HG03108 (cell line): ENCODE measurements around the gene EFR3B.

Source experiments
- ATAC-seq: cut with Tn5 transposase; IDR thresholded peaks from one replicate; pipeline ENCODE4 v1.9.1; 2021; ENCODE audit warnings: moderate library complexity; ENCODE audit not compliant: unreplicated experiment

The EFR3B gene

DNA sequence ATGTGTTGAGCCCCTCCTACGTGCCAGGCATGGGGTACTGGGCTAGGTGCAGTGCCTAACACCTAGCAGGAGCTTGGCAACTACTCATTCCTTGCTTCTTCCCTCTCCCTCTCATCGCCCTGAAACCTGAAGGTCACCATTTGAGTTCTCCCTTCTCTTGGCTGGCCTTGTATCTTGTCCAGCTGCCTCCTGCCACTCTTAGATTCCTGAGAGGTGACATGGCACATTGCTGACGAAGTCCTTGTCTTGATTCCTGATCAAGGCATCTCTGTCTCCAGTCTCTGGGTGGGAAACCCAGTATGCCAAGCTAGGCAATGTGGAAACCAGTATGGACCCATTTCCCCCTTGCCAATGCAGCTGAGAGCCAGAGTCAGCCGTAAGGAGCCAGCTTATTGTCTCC lies 9.0 kb upstream of the EFR3B start:
- no peak for ATAC-seq

DNA sequence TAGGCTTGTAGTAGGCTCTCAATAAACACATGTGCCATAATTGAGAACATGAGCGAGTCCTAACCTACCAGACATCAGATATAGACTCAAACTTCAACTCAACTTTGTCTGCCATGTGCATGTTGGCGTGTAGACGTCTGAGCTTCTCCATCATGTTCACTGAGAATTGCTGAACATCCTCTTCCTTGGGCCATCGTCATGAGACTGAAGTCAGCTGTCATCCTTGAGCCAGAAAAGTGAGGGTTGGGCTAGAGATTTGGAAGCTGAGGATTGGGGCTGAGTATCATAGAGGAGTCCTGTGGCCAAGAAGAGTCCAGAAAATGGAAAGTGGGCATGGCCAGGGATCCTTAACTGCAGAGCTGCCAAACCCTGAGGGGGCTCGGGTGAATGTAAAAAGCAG lies 7.8 kb upstream of the EFR3B start:
- ATAC-seq: no peak

DNA sequence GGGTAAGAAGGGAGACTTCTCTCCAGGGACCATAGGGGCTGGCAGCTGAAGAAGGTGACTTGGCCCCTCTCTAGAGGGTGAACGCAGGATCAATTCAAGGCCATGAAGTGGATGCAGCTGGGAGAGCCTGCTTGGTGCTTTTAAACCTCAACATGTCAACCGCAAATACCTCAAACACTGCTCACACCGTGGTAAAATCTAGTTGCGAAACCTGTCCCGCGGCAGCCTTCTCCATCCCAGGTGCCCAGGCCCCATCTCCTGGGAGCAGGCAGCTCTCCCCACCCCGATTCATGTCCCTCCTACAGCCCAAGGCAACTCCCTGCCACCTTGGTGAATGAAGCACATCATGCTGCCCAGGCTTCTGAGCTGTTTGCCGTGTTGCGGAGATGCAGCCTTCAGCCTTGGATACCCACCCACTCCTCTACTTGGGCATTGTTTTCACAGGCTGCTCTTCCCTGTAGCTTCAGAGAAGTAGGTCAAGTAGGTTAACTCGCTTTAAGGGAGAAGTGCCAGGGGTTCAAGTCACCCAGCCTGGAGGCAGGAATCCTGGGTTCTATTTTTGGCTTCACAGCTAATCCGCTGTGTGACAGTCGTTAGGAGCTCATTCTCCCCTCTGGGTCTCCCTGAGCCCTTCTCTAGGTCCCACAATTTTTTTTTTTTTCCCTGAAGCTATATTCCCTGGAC lies 6.2 kb upstream of the EFR3B start:
- no peak for ATAC-seq

DNA sequence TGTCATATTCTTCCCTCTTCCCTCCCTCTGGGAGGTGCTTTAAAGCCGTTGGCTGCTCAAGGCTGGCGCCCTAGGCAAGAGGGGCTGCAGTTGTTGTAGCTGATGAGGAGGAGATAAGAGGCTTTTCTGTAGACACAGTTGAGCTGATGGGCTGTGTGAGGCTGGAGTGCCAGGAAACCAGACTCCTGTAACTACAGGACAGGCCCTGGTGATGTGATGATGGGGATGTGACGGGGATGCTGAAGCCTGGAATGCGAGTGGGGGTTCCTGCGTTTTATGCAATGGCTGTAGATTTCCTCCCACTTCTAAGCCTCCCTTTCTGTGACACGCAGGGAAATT lies 5.7 kb upstream of the EFR3B start:
- ATAC-seq: no peak

DNA sequence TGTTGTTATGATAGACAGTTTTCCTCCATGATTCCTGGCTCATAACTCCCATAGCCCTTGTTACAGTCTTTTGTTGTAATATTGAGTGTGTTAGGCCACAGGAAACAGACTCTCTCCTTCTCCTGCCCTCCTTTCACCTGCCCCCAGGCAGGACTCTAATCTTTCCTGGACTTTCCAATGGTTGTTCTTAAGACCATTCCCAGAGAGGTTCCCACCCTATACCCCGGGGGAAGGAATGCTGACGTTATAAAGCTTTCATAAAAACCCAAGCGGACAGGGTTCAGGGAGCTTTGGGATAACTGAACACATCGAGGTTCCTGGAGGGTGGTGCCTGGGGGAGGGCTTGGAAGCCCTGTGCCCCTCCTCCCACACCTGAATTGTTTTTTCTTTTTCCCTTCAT lies 2.8 kb upstream of the EFR3B start:
- no peak for ATAC-seq

DNA sequence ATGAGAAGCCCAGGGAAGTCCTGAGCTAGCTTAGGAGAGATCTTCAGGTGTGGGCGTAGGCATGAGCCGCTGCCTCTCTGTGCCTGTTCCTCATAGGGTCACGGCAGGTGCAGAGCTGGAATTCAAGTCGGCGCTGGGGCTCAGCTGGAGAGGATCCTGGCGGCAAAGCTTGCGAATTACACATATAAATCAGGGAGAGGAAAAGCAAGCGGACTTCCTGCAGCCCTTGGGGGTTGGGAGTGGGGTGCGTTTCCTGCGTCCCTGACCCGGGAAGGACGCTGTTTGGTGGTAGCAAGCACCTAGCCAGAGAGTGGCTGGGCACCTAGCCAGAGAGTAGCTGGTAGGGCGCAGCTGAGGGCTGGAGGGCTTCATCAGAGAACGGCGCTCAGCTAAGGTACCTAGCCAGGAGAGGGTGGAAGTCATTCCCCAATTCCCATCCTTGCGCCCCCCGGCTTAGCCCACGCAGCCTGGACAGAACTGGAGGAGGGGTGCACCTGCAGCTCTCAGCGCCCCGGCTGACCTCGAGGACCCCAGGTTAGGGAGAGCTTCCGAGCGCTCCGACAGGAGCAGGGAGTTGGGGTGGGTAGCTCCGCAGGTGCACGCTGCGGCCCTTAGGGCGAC lies 459 bp upstream of the EFR3B start:
- no peak for ATAC-seq

DNA sequence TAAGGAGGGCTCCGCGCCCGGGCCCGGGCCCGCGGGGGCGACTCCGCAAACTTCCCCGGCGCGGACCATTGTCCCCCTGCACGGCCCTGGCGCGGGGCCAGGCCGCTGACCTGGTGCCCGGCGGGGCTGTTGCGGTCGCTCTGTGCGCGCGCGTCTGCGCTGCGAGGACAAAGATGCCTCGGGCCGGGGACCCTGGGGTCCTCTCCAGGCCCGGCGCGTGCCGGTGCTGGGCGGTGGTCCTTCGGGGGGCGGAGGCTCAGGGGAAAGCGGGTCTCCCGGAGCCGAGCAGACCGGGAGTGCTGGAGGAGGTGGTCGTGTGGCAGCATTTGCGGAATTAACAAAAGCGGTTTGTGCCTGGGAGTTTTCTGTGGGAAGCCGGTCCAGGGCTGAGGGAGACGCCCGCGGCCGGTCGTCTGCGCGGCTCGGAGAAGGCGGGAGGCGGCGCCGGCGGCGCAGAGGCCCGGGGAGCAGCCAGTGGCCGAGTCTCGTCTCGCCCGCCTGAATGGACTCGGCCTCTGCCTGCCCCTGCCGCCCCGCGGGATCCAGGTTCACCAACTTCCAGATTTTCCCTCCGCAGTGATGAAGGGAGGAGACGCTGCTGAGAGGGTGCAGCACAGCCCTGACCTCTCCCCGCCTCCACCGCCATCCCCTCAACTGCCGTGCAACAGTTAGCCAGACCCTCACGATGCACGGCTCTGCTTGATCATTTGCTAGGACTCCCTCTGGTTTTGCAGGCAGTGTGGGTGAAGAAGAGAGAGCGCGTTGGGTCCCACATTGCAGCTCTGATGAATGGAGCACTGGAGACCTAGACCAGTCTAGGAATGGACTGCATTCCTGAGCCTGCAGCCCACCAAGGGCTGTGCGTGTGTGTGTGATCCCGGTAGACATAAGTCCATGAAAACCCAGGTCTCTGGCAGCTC lies 705 bp downstream of the EFR3B start:
- peak; percentile 4 for ATAC-seq

DNA sequence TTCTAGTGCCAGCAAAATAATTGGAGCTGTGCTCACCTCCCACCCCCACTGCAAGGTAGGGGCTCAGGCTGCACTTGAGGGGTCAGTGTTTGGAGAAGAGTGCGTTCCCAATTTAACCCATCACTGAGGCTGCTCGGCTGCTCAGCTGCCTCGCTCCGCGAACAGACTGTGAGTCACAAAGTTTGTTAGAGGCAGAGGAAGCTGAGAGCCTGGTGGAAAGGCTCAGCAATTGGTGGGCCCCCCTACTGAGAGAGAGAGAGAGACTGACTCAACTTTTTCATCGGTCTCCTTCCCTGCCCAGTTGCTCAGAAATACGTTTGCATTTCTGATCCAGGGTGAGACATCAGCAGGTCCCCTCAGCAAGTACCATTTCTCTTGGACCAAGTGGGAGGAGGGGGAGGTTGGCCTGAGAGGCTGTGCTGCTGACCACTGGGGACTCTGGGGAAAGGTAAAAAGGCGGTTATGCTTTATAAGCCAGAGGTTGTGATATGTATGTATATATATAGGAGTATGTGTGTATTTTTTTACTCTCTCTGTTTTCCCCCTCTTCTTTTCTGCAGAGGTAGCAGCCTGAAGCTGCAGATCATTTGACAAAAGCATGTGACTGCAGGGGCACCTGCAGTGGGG lies 1.5 kb downstream of the EFR3B start:
- no peak for ATAC-seq

DNA sequence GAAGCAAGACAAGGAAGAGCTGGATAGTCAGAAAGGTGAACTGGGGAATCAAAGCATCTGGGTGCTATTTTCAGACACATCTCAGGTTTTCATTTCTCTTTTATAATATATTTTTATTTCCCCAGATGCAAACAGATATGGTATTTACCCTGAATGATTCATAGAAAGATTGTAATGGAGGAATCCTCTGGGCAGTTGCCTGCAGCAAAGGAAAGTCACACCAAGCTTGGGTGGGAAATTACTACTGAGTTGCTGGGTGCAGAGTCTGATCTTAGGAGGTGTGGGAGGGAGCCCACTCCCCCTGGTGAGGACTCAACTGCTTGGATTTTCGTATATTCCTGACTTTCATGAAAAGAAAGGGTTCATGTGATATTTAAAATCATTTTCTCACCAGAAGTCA lies 2.1 kb downstream of the EFR3B start:
- no peak for ATAC-seq

DNA sequence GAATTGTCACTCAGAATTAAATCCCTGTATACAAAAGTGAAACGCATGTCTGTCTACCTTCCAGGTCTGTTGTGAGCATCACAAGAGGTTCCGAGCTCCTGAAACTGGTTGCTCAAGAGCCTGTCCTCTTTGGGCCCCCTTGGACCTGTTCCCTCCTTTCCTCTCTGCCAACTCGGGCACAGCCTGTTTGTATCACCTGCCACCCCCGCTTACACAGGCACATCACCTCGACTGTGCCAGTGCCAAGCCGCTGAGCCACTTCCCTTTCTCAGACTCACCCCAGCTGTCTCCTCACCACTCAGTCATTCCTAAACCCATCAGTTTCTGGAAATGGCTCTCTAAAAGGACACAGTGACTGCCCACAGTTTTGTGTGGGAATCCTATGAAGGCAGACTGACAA lies 3.1 kb downstream of the EFR3B start:
- ATAC-seq: no peak

DNA sequence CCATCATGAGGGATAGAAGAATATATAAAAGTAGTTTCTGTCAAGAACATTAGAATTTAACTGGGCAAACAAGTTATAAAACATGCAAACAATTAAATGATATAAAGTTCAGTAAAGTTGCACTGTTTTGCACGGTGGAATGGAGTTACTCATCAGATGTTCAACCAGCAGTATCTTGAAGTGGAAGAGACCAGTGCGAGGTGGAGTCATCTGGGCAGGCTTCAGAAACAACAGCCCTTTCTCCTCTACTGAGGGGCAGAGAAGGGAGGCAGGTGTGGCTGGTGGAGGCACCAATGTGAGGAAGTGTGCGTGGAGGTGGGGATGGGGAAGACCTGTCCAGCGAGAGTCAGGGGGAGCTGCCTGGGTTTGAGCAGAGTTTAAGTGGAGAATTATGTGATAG lies 7.5 kb downstream of the EFR3B start:
- no peak for ATAC-seq

DNA sequence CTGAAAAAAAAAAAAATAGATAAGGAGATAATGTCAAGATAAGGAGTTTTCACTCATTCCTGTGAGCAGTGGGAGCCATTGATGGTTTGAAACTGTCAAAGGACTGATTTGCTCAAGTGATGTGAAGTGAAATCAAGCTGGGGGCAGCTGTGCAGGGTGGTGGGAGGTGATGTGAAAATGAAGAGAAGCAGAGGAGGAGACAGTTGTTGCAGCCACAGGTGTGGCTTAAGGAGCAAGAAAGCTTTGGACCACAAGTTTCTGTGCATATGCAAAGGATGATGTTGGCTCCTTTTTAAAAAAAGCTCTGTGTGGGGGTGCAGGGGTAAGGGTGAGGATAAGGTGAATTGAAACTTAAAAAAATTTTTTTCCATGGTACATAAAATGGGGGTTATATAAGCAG lies 8.3 kb downstream of the EFR3B start:
- ATAC-seq: no peak

DNA sequence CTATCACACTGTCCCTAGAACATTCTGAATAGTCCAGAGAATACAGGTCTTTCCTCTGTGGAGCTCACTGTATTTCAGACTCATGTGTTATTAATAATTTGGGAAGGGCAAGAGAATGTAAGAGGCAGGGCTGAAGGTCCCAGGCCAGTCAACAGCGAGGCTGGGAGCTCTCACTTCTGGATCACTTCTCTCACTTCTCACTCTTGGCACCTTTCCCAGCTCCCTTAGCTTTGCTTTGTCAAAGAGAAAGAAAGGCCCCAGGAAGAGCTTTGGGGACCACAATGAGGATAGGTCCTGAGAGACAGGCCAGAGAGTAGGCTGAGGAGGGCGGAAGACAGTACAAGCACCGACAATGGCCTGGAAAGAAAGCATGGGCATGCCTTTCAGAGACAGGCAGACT lies 11.2 kb downstream of the EFR3B start:
- no peak for ATAC-seq

DNA sequence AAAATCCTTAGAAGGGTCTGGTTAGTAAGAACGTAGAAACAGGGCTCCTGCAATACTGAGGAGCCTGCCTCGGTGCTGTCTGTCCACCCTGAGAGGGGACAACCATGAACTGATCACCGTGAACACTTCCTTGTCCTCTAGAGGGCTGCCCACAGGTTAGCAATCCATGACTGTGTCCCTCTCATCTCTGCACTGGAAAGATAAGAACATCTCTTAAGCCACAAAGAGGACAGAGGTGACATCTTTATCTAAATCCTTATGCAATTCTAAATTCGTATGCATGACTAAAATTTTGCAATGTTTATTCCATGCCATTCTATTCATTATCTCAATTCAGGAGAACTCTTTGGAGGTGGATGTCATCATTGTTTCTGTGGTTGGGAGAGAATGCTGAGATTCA lies 12.8 kb downstream of the EFR3B start:
- ATAC-seq: no peak

DNA sequence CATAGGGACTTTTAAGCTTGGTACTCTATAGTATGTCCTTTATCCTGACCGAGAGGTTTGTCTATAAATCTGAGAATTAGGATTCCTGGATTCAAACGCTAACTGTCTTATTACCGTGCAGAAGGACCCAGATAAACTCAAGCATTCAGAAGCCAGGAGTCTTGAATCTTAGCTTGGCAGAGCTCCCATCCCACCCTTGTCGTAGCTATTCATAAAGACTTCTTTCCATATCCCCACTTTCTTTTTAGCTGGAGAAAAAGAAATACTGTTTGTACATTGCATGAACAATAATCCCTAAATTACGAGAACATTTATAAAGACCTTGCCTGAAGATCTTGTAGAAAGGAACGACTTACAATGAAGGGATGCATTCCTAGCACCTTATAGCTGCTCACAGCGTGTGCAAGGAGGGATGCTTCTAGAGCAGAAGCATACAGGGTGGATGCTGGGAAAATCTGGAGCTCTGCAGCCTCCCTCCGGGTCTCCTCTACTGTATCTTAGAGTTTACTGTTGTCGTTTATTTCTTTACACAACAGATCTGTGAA lies 13.6 kb downstream of the EFR3B start:
- no peak for ATAC-seq

DNA sequence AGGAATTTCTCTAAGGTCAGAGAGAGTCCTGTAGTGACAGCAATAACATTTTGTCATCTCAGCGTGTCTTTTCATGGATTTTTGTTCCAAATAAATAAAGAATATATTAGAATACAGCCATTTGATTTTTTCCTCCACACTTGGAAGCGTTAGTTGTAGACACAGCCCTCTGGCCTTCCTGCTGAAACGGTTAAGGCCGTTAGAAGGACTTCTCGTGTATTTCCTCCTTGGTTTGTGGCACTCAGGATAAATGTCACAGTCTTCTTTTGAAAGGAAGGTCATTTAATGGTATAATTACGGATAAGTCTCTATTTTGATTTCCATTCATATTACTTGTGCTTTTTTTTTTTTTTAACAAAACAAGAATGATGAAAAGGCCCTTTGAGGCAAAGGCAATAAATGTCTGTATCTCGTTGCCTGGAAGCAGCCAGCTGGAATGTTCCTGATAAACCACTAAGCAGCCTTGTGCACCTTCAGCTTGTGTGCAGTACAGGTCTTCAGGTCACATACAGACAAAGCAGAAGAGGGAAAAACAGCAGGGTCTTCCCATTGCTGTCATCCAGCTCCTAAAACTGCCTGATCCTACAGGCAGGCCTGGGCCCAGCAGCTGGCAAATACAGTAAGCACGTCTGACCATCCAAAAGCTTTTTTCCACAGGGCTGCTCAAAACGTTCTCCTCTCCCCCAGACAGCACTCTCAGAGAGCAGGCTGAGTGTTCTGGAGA lies 14.4 kb downstream of the EFR3B start:
- ATAC-seq: no peak

DNA sequence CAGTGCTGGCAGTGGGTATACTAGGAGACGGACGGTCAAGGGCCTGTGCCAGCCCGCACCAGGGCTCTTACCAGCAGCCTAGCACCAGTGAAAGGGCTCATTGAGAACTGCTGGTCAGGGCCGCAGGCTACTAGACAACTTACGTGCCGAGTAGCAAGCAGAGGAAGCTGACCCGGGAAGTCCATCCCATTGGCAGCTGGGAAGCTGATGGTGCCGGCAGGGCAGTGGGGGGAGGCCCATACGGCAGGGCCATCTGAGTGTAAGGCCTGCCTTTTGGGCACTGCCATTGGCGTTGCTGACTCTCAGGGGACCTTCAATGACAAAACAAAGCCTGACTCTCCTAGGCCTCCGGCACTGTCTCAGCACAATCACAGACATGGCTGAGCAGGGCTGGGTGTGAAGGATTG lies 20.6 kb downstream of the EFR3B start:
- ATAC-seq: no peak

DNA sequence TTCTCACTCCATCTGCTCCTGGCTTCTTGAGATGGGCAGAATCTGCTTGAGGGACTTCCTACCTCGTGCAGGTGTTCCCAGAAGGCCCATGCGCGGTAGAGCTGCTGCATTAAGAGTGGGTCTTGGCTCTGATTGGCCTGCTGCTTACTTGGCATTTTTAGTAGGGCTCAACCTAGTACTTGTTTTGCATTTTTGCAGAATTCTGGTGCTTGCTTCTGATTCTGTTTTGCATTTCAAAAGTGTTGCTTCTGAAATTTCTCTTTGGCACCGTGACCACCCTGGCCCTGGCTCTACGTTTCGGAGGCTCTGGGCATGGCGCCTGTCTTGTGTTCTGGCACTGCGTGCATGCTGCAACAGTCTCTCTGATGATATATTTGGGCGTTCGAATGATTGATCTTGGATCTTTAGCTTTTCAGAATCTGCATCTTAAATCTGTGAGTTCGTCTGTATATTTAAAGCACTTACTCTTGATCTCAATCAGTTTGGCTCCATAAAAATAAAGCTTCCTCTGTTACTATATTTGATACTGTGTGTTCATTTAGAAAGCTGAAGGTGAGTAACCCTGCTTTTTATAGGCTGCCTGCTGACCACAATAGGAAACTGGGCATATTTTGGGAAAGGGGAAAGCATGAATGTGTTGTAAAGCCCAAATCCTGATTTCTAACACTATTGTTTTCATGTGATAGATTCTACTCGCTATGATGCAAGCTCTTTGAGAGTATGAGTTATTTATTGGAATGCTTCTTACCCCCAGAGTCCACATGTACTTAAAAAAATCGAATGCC lies 22.2 kb downstream of the EFR3B start:
- ATAC-seq: no peak

DNA sequence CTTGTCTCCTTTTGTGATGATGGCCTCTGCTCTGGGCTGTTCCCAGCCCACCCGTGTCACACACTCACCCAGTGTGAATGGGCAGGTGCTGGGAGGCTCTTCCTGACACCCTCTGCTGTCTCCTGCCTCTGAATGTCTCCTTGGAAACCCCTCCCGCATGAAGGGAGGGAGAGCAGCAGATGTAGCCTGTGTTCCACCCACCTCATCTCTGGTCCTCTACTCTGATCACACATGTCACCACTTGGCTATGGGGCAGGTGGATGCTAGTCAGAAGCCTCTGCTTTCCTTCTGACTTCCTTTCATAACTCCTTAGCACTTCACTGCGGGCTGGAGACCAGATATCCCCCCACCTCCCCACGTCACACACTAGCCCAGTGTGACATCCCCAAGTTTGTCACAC lies 23.9 kb downstream of the EFR3B start:
- ATAC-seq: no peak

DNA sequence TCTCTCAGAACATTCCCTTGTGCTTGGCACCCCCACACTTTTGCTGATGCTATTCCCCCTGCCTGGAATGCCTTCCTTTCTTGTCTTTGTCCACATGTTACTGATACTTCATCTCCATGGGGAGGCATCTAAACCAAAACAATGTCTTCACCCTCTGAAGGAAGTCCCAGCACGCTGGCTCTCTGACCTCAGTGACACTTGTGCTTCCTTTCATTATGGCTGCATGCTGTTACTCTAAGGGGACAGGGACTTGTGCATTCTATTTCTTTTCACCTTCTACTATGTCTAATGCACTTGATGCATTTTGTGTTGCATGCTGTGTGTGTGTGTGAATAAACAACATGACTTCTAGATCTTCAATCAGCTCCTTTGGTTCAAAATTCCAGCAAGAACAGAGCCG lies 24.6 kb downstream of the EFR3B start:
- ATAC-seq: no peak
